Measurements from ENCODE around the gene RET. TPM values are rescaled to one million over a fixed set of nuclear protein-coding genes. Genes with fewer than 3 reads are reported as not detected.

RET gene
- total and polyA plus RNA-seq, 2 of the 8 experiments (the other 6 are each of a cell fraction or from before 2014, with no cell fraction given), result 6.7 to 8.4 TPM

GRCh38 chr10:43130770-43131171 is 53.9 kb downstream of the RET start (continued):
- TF ChIP-seq CHD7 (IDR thresholded peaks at IDR 0.05; ENCODE audit: insufficient replicate concordance, low read length), result no peak
- TF ChIP-seq TAF1 (IDR thresholded peaks at IDR 0.05; ENCODE audit: low read depth, low read length), result no peak
- TF ChIP-seq EP300 (IDR thresholded peaks at IDR 0.05; ENCODE audit: borderline replicate concordance in 1 of 2, low read depth in 2 of 2, low read length in 2 of 2), result no peak
- no peak for TF ChIP-seq KDM1A (IDR thresholded peaks at IDR 0.05; ENCODE audit: borderline replicate concordance, low read length)
- TF ChIP-seq SP4 (IDR thresholded peaks at IDR 0.05; ENCODE audit: low read length), result no peak
- no peak for TF ChIP-seq POLR2AphosphoS5 (IDR thresholded peaks at IDR 0.05; ENCODE audit: low read depth, low read length)
- TF ChIP-seq KDM5A (IDR thresholded peaks at IDR 0.05; ENCODE audit: low read length), result no peak
- TF ChIP-seq RFX5 (IDR thresholded peaks at IDR 0.05; ENCODE audit: borderline replicate concordance, low read depth, low read length), result no peak
- no peak for TF ChIP-seq HDAC6 (IDR thresholded peaks at IDR 0.05; ENCODE audit: low read depth, low read length)
- TF ChIP-seq PHF8 (conservative IDR thresholded peaks at IDR 0.05; ENCODE audit: low read depth, low read length), result no peak
- TF ChIP-seq GABPA (IDR thresholded peaks at IDR 0.05; ENCODE audit: borderline replicate concordance, insufficient read depth, low read length), result no peak
- no peak for TF ChIP-seq SAP30 (IDR thresholded peaks at IDR 0.05; ENCODE audit: insufficient read depth, insufficient replicate concordance, low read length)

Measured in H1 (cell line).